ENCODE measurements around the gene CES5A.

DNA sequence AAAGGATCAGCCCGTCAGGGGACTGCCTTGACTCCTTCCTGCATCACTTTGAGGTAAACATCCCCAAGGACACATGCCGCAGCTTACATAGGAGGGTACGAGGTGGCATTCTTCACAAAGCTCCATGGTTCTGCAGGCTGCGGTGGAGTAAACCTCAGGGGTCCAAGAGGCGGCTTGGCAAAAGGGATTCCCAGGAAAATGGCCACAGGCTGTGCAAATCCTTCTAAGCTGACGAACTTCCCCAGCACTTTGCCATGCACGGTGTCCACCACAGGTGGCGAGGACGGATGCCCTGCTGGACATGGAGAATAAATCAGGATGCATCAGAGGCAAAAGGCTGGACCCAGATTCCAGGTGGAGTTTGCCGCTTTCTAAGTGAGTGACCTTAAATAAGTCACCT, 46.5 kb downstream of the CES5A start:
- TF ChIP-seq, protein P1, sequence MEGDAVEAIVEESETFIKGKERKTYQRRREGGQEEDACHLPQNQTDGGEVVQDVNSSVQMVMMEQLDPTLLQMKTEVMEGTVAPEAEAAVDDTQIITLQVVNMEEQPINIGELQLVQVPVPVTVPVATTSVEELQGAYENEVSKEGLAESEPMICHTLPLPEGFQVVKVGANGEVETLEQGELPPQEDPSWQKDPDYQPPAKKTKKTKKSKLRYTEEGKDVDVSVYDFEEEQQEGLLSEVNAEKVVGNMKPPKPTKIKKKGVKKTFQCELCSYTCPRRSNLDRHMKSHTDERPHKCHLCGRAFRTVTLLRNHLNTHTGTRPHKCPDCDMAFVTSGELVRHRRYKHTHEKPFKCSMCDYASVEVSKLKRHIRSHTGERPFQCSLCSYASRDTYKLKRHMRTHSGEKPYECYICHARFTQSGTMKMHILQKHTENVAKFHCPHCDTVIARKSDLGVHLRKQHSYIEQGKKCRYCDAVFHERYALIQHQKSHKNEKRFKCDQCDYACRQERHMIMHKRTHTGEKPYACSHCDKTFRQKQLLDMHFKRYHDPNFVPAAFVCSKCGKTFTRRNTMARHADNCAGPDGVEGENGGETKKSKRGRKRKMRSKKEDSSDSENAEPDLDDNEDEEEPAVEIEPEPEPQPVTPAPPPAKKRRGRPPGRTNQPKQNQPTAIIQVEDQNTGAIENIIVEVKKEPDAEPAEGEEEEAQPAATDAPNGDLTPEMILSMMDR (IDR thresholded peaks at IDR 0.05), result no peak
- no peak for TF ChIP-seq EP300 (IDR thresholded peaks at IDR 0.05)
